Tibial nerve (tissue), 4 donors: ENCODE results near the gene KAZN.

Experiments
- EP300 ChIP-seq, 2 donors: sonication (generic); formaldehyde crosslinking; IDR thresholded peaks; one replicate each; pipeline ENCODE4 v1.6.1; 2017; ENCODE audit warnings: antibody characterized with exemption in 2 of 2, mild to moderate bottlenecking in 1 of 2
- POLR2A ChIP-seq, 2 donors: fragments of 450-650 bp; IDR thresholded peaks; one replicate each; pipeline ENCODE4 v1.6.1; 2017; ENCODE audit warnings: antibody characterized with exemption in 2 of 2, mild to moderate bottlenecking in 2 of 2, moderate library complexity in 2 of 2
- TF ChIP-seq, protein P1 (sequence below), 5 experiments: fragments of 200-600 bp in 3 of 5; fragments of 450-650 bp in 2 of 5; sonication (generic) in 3 of 5; IDR thresholded peaks; one replicate each; pipeline ENCODE4 v1.5.1; 2016 to 2019; ENCODE audit warnings: antibody characterized with exemption in 5 of 5, mild to moderate bottlenecking in 3 of 5, moderate library complexity in 2 of 5

DNA sequence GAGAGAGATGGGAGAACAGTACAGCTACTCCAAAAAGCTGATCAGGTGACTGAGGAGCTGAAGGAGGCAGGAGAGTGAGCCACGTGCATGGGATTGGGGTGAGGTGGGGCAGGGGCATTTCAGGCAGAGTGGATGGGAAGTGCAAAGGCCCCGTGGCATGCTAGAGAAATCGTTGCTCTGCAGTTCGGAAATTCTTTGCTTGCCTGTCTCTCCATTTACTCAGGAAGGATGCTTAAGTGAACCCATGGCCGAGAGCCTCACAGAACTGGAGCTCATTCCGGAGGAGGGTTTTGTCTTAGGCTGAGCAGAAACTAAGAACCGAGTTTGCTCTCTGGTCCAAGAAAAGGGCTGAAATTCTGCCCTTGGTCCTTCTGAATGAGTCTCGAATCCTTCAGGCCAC, 415.3 kb downstream of the KAZN start:
- TF ChIP-seq, protein P1, sequence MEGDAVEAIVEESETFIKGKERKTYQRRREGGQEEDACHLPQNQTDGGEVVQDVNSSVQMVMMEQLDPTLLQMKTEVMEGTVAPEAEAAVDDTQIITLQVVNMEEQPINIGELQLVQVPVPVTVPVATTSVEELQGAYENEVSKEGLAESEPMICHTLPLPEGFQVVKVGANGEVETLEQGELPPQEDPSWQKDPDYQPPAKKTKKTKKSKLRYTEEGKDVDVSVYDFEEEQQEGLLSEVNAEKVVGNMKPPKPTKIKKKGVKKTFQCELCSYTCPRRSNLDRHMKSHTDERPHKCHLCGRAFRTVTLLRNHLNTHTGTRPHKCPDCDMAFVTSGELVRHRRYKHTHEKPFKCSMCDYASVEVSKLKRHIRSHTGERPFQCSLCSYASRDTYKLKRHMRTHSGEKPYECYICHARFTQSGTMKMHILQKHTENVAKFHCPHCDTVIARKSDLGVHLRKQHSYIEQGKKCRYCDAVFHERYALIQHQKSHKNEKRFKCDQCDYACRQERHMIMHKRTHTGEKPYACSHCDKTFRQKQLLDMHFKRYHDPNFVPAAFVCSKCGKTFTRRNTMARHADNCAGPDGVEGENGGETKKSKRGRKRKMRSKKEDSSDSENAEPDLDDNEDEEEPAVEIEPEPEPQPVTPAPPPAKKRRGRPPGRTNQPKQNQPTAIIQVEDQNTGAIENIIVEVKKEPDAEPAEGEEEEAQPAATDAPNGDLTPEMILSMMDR (IDR thresholded peaks at IDR 0.05): no peak
- TF ChIP-seq POLR2A (IDR thresholded peaks at IDR 0.05) (no peak), EP300 (IDR thresholded peaks at IDR 0.05) (no peak)
